Endothelial cell of umbilical vein (primary cell): ENCODE measurements around the gene CD300LF. TPM values are rescaled to one million over a fixed set of nuclear protein-coding genes. Genes with fewer than 3 reads are reported as not detected.

Experiments
- BruUV-seq: library from RNA; stranded (reverse); fragments of 400-500 nt; replicated peaks from 2 replicates; lab custom pipeline; 2021; lab: Mats Ljungman, UMichigan
- CTCF ChIA-PET: fragments of 300-600, 350-600 bp; sonication (Branson Sonifier 250); formaldehyde crosslinking; loops from one replicate; lab custom pipeline; 2021; ENCODE audit warnings: antibody characterized with exemption, inconsistent platforms; lab: Charles Lee
- POLR2A ChIA-PET: fragments of 300-600, 350-600 bp; sonication (Branson Sonifier 250); formaldehyde crosslinking; loops from one replicate; lab custom pipeline; 2021; ENCODE audit warnings: antibody characterized with exemption, inconsistent platforms; lab: Charles Lee
- DNase-seq: peaks from one replicate; pipeline ENCODE4 v3.0.0-alpha.2; 2011; ENCODE audit warnings: low read depth, low spot score
- FAIRE-seq: peaks from 2 replicates; lab custom pipeline; 2011; peaks lifted over from hg19 to GRCh38; lab: Jason Lieb, UNC
- H2AFZ ChIP-seq: 2 replicates; pipeline ENCODE4 v1.6.0; 2012; ENCODE audit warnings: low read depth, low read length, control low read depth, inconsistent platforms
- H3K27ac ChIP-seq: 2 replicates; pipeline ENCODE4 v1.5.1; 2011; ENCODE audit warnings: low read depth, mild to moderate bottlenecking, control low read depth, low read length, moderate library complexity; ENCODE audit not compliant: insufficient read depth
- H3K27me3 ChIP-seq, 2 experiments: 2 replicates each; pipeline versions ENCODE4 v1.6.0 to v1.6.1; 2011; ENCODE audit warnings: low read length in 2 of 2, mixed read lengths in 1 of 2; ENCODE audit not compliant: control insufficient read depth in 2 of 2, insufficient read depth in 2 of 2
- H3K36me3 ChIP-seq, 2 experiments: 2 replicates in 1 of 2; 3 replicates in 1 of 2; pipeline ENCODE4 v1.5.1; 2011; ENCODE audit warnings: low read length in 2 of 2, mild to moderate bottlenecking in 1 of 2, moderate library complexity in 1 of 2; ENCODE audit not compliant: control insufficient read depth in 2 of 2, insufficient read depth in 2 of 2; ENCODE audit errors: extremely low read depth in 1 of 2
- H3K4me1 ChIP-seq: 3 replicates; pipeline ENCODE4 v1.5.1; 2011; ENCODE audit warnings: mild to moderate bottlenecking, low read length; ENCODE audit not compliant: control insufficient read depth, insufficient read depth; ENCODE audit errors: extremely low read depth
- H3K4me2 ChIP-seq: 2 replicates; pipeline ENCODE4 v1.6.1; 2011; ENCODE audit warnings: low read length, control low read depth, mixed read lengths; ENCODE audit not compliant: insufficient read depth
- H3K4me3 ChIP-seq, 3 experiments: fragments of 200-600 bp in 1 of 3; sonication (generic), shearing (Covaris generic) in 1 of 3; replicated peaks in 1 of 3; 2 replicates each; pipeline ENCODE4 v1.5.1; 2011 to 2016; ENCODE audit warnings: control low read depth in 3 of 3, low read length in 3 of 3, mild to moderate bottlenecking in 2 of 3, inconsistent platforms in 1 of 3, low read depth in 1 of 3, moderate library complexity in 1 of 3; ENCODE audit not compliant: insufficient read depth in 1 of 3
- H3K79me2 ChIP-seq: 2 replicates; pipeline ENCODE4 v1.6.0; 2012; ENCODE audit warnings: low read length, inconsistent platforms; ENCODE audit not compliant: control insufficient read depth, insufficient read depth
- H3K9ac ChIP-seq: replicated peaks from 2 replicates; pipeline ENCODE3; 2011; ENCODE audit warnings: low read length, control low read depth; ENCODE audit not compliant: insufficient read depth; ENCODE audit errors: extremely low read depth
- H3K9me1 ChIP-seq: replicated peaks from 3 replicates; pipeline ENCODE4 v1.6.0; 2011; ENCODE audit warnings: mild to moderate bottlenecking, low read length; ENCODE audit not compliant: control insufficient read depth, insufficient read depth; ENCODE audit errors: extremely low read depth
- H3K9me3 ChIP-seq: replicated peaks from 2 replicates; pipeline ENCODE4 v1.5.1; 2012; ENCODE audit warnings: low read length, inconsistent platforms; ENCODE audit not compliant: control insufficient read depth, insufficient read depth
- H4K20me1 ChIP-seq: replicated peaks from 2 replicates; pipeline ENCODE3; 2011; ENCODE audit warnings: mild to moderate bottlenecking, low read length; ENCODE audit not compliant: control insufficient read depth, insufficient read depth; ENCODE audit errors: extremely low read depth
- CTCF ChIP-seq, 2 donors: IDR thresholded peaks; 1 replicate in 1 of 2; 2 replicates in 1 of 2; pipeline ENCODE4 v1.5.1; 2011; ENCODE audit warnings: low read length in 2 of 2, mild to moderate bottlenecking in 2 of 2, moderate library complexity in 2 of 2, control low read depth in 1 of 2, inconsistent platforms in 1 of 2, low read depth in 1 of 2; ENCODE audit not compliant: insufficient read depth in 1 of 2; ENCODE audit errors: extremely low read depth in 1 of 2
- EZH2 ChIP-seq: IDR thresholded peaks from 2 replicates; pipeline ENCODE4 v1.6.1; 2012; ENCODE audit warnings: borderline replicate concordance, low read depth, mild to moderate bottlenecking, moderate library complexity, low read length, inconsistent platforms; ENCODE audit not compliant: severe bottlenecking
- FOS ChIP-seq: IDR thresholded peaks from 2 replicates; pipeline ENCODE4 v1.6.1; 2011; ENCODE audit warnings: mild to moderate bottlenecking, low read length, moderate library complexity, borderline replicate concordance; ENCODE audit not compliant: insufficient read depth
- GATA2 ChIP-seq: IDR thresholded peaks from 2 replicates; pipeline ENCODE4 v1.7.0; 2011; ENCODE audit warnings: low read depth, mild to moderate bottlenecking, moderate library complexity, mixed read lengths, low read length; ENCODE audit not compliant: insufficient read length, insufficient read depth
- JUN ChIP-seq: IDR thresholded peaks from 2 replicates; pipeline ENCODE4 v1.6.1; 2011; ENCODE audit warnings: borderline replicate concordance, low read depth; ENCODE audit not compliant: insufficient read length, insufficient read depth
- MAX ChIP-seq: IDR thresholded peaks from 2 replicates; pipeline ENCODE4 v1.6.1; 2011; ENCODE audit not compliant: insufficient read depth, insufficient read length
- MYC ChIP-seq: IDR thresholded peaks from one replicate; pipeline ENCODE4 v1.6.1; 2011; ENCODE audit warnings: mild to moderate bottlenecking, low read depth, low read length
- POLR2A ChIP-seq: IDR thresholded peaks from 2 replicates; pipeline ENCODE4 v1.6.1; 2012; ENCODE audit warnings: low read depth, mild to moderate bottlenecking, control low read depth, low read length
- POLR2AphosphoS5 ChIP-seq: IDR thresholded peaks from 2 replicates; pipeline ENCODE4 v1.6.1; 2012; ENCODE audit warnings: low read depth, mild to moderate bottlenecking, control low read depth, low read length, moderate library complexity; ENCODE audit not compliant: insufficient read depth
- dilution Hi-C: fragments of 300-500 bp; cut with MboI; formaldehyde crosslinking; loops from one replicate; pipeline ENCODE4 v1.15.0; 2019; ENCODE audit warnings: low sequenced_read_pairs; ENCODE audit not compliant: extremely low pct_ligation_motif_present
- intact Hi-C: fragments of 100-400 bp; cut with micrococcal nuclease; formaldehyde crosslinking; loops from one replicate; pipeline ENCODE4 v1.10.0; 2022
- polyA plus RNA-seq, 4 experiments: library from polyadenylated mRNA; depleted of rRNA in 3 of 4; stranded (reverse) in 3 of 4; unstranded in 1 of 4; fragments of >200 nt; gene quantifications; 2 replicates each; pipeline versions ENCODE4 v1.2.1 to v1.2.3, GENCODE V29; 2011 to 2012; ENCODE audit warnings: missing spikeins in 1 of 4
- total RNA-seq: library from RNA; stranded (reverse); gene quantifications from 2 replicates; pipeline ENCODE4 v1.2.3, GENCODE V29; 2021

The CD300LF gene
- total and polyA plus RNA-seq, 2 donors (not counting 3 experiments of a cell fraction or from before 2014, with no cell fraction given): not detected

GRCh38 chr17:74687886-74688285 lies 24.8 kb downstream of the CD300LF start:
- Histone ChIP-seq H3K79me2 (no peaks in the 10 kb centered on the region), H4K20me1 (no peaks in the 10 kb centered on the region), H2AFZ (no peak overlapping the region), H3K9me1 (no peaks in the 10 kb centered on the region), H3K27me3 (no peaks in the 10 kb centered on the region), H3K9ac (no peak overlapping the region), H3K36me3 (no peaks in the 10 kb centered on the region), H3K27ac (no peak overlapping the region), H3K4me1 (no peaks in the 10 kb centered on the region), H3K4me3 (no peak overlapping the region), H3K9me3 (no peaks in the 10 kb centered on the region), H3K4me2 (no peak overlapping the region)
- FAIRE-seq (no peak), DNase-seq (no peak)
- intact Hi-C loops (no loop called here), dilution Hi-C loops (no loop called here)
- no TSS peak for BruUV-seq
- POLR2A ChIA-PET: no interaction called here
- TF ChIP-seq EZH2 (no peak), JUN (no peak), MYC (no peak), CTCF (IDR thresholded peaks at IDR 0.05; ENCODE audit: extremely low read depth in 1 of 2, insufficient read depth in 1 of 2, low read depth in 1 of 2, low read length in 2 of 2) (no peak), FOS (no peak), POLR2A (no peak), MAX (no peak), GATA2 (no peak), POLR2AphosphoS5 (no peak)
- CTCF ChIA-PET: no interaction called here
